EH (cell line): Measurements from ENCODE around the gene MVB12A.

Source experiments
- DNase-seq: peaks from one replicate; pipeline ENCODE4 v3.0.0-alpha.2; 2015; ENCODE audit warnings: low read depth

MVB12A gene

DNA sequence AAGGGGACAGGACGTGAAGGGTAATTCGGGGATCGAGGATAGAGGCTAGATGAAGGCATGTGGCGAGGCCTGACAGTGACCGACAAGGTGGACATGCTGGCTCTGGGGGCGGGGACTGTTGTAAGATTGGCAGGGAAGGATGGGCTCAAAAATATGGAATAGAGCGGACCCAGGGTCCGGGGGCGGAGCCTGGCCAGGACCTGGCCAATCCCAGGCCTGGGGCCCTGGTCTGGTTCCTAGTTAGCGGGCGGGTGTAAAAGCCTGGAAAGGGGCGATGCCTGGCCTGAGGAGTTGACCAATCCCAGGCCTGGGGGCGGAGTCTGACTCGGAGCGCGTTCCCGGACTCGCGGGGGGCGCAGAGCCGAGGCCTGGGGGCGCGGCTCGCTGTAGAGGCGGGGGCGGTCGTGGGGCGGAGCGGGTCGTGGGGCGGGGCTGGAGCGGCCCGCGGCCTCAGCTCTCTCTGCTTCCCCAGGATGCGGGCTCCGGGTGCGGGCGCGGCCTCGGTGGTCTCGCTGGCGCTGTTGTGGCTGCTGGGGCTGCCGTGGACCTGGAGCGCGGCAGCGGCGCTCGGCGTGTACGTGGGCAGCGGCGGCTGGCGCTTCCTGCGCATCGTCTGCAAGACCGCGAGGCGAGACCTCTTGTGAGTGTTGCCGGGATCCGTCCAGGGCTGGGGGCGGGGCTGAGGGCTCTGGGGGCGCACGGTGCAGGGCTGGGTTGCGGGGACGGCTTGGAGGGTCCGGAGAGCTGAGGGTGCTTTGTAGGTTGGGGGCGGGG lies 50.4 kb downstream of the MVB12A start, which contains the start of gene SLC27A1:
SLC27A1 (plus strand) TSS at position 457 of the 774 bp plus-strand sequence; CDS start at position 474, 17 bp downstream.
- peak; percentile 100 for DNase-seq

- no peak for DNase-seq
These were observed 51.7 kb downstream of the MVB12A start for GRCh38 chr19:17471410-17472125.

GRCh38 chr19:17473041-17473440 lies 53.2 kb downstream of the MVB12A start:
- DNase-seq = peak; percentile 80
